OCI-LY7 (cell line): ENCODE data around the gene FAM114A1. TPM values are rescaled to one million over a fixed set of nuclear protein-coding genes. Genes with fewer than 3 reads are reported as not detected.

Experiments
- BruUV-seq: library from RNA; stranded (reverse); fragments of 400-500 nt; replicated peaks from 2 replicates; lab custom pipeline; 2021; lab: Mats Ljungman, UMichigan
- CTCF ChIA-PET: fragments of 300-600 bp; sonication (Branson Sonifier 250); formaldehyde crosslinking; loops from one replicate; lab custom pipeline; 2022; ENCODE audit warnings: antibody characterized with exemption; ENCODE audit not compliant: unreplicated experiment; lab: Charles Lee
- POLR2A ChIA-PET: fragments of 300-600 bp; sonication (Branson Sonifier 250); formaldehyde crosslinking; loops from one replicate; lab custom pipeline; 2022; ENCODE audit warnings: antibody characterized with exemption; lab: Charles Lee
- DNase-seq: peaks from one replicate; pipeline ENCODE4 v3.0.0-alpha.2; 2015; ENCODE audit warnings: low spot score
- H2AFZ ChIP-seq: fragments of 200-600 bp; sonication (generic), shearing (Covaris generic); 2 replicates; pipeline ENCODE4 v1.6.1; 2014; ENCODE audit warnings: mild to moderate bottlenecking, antibody characterized with exemption, low read length, moderate library complexity
- H3K27ac ChIP-seq: fragments of 200-600 bp; sonication (generic); 2 replicates; pipeline ENCODE4 v1.5.1; 2014; ENCODE audit warnings: mixed run types, low read depth, mild to moderate bottlenecking, moderate library complexity, low read length, inconsistent platforms; ENCODE audit not compliant: poor library complexity, severe bottlenecking
- H3K36me3 ChIP-seq: fragments of 200-600 bp; sonication (generic); 2 replicates; pipeline ENCODE4 v1.6.1; 2014; ENCODE audit warnings: mild to moderate bottlenecking, antibody characterized with exemption, low read length, moderate library complexity, mixed read lengths; ENCODE audit not compliant: insufficient read depth
- H3K4me1 ChIP-seq: fragments of 200-600 bp; sonication (generic); 2 replicates; pipeline ENCODE4 v1.5.1; 2014; ENCODE audit warnings: mild to moderate bottlenecking, low read length; ENCODE audit not compliant: insufficient read depth, poor library complexity, severe bottlenecking
- H3K4me2 ChIP-seq: fragments of 200-600 bp; sonication (generic); 2 replicates; pipeline ENCODE4 v1.6.1; 2014; ENCODE audit warnings: mild to moderate bottlenecking, low read length
- H3K4me3 ChIP-seq: fragments of 200-600 bp; sonication (generic); 2 replicates; pipeline ENCODE4 v1.5.1; 2014; ENCODE audit warnings: mild to moderate bottlenecking, low read depth, low read length; ENCODE audit not compliant: poor library complexity, severe bottlenecking
- H3K79me2 ChIP-seq: fragments of 200-600 bp; sonication (generic); 2 replicates; pipeline ENCODE4 v1.6.1; 2016; ENCODE audit warnings: low read depth, mild to moderate bottlenecking, low read length, moderate library complexity, mixed read lengths; ENCODE audit not compliant: insufficient read depth
- H3K9me2 ChIP-seq: fragments of 200-600 bp; sonication (generic); 2 replicates; pipeline ENCODE4 v1.6.1; 2016; ENCODE audit warnings: mild to moderate bottlenecking, low read length, mixed read lengths; ENCODE audit not compliant: insufficient read depth
- H3K9me3 ChIP-seq: fragments of 200-600 bp; sonication (generic); 2 replicates; pipeline ENCODE4 v1.6.1; 2014; ENCODE audit warnings: mild to moderate bottlenecking, mixed run types, low read length, mixed read lengths
- H4K20me1 ChIP-seq: fragments of 200-600 bp; sonication (generic); 2 replicates; pipeline ENCODE4 v1.6.1; 2014; ENCODE audit warnings: mild to moderate bottlenecking, antibody characterized with exemption, low read length, moderate library complexity, mixed read lengths; ENCODE audit not compliant: insufficient read depth
- EZH2phosphoT487 ChIP-seq: fragments of 200-600 bp; sonication (generic); IDR thresholded peaks from 2 replicates; pipeline ENCODE4 v1.6.1; 2018; ENCODE audit warnings: low read depth, borderline replicate concordance, mild to moderate bottlenecking, mixed run types, antibody characterized with exemption, low read length, moderate library complexity, mixed read lengths
- intact Hi-C: fragments of 100-400 bp; cut with micrococcal nuclease; formaldehyde crosslinking; loops from one replicate; pipeline ENCODE4 v1.10.0; 2022; ENCODE audit not compliant: unreplicated experiment
- total RNA-seq, 2 experiments: library from RNA; depleted of rRNA in 1 of 2; stranded (reverse); fragments of >200 nt in 1 of 2; shearing (Covaris generic) in 1 of 2; gene quantifications; 2 replicates each; pipeline ENCODE4 v1.2.3, GENCODE V29; 2014 to 2022
- TF ChIP-seq, protein P1 (sequence below): fragments of 200-600 bp; sonication (generic); conservative IDR thresholded peaks from 2 replicates; pipeline ENCODE4 v1.5.1; 2014; ENCODE audit warnings: mild to moderate bottlenecking, antibody characterized with exemption, low read length, moderate library complexity, mixed read lengths

Gene FAM114A1
- total RNA-seq, 2 experiments from 2014 or later = not detected

DNA sequence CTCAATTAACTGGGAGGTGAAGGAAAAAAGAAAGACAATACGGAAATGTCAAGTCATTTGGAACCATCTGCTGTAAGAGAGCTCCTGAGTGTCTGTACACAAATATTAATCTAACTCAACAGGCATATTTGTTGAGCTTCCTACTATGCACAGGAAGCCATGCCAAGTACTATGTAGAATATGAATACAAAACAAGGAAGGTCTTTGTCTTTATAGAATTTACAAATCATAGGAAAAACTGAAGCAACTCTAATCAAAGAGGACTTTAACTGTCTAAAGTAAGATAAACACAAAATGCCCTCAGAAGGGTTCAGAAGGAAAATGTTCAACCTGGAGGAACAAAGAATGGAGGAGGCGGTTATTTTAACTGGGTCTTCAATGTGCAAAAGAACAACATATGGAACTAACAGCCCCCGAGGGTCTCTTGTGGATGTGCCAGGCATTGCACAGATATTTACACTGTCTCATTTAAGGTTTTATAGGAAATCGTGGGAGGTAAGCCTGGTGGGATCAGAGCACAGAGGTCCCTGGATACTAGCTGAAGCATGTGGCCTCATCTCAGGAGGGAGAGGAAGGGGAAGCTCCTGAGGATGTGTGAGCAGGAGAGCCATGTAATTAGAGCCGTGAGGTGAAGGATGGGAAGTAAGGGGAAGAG, 5.8 kb downstream of the FAM114A1 start:
- ChIA-PET POLR2A (interaction anchor here (0.5 to 1.3 kb wide), 4 partner anchors 10 to 1702 kb away, joined by 3 to 4 read pairs (median 3); no protein-coding TSS in a partner anchor), CTCF (no interaction called here)
- TF ChIP-seq, protein P1, sequence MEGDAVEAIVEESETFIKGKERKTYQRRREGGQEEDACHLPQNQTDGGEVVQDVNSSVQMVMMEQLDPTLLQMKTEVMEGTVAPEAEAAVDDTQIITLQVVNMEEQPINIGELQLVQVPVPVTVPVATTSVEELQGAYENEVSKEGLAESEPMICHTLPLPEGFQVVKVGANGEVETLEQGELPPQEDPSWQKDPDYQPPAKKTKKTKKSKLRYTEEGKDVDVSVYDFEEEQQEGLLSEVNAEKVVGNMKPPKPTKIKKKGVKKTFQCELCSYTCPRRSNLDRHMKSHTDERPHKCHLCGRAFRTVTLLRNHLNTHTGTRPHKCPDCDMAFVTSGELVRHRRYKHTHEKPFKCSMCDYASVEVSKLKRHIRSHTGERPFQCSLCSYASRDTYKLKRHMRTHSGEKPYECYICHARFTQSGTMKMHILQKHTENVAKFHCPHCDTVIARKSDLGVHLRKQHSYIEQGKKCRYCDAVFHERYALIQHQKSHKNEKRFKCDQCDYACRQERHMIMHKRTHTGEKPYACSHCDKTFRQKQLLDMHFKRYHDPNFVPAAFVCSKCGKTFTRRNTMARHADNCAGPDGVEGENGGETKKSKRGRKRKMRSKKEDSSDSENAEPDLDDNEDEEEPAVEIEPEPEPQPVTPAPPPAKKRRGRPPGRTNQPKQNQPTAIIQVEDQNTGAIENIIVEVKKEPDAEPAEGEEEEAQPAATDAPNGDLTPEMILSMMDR = peak; percentile 73
- no peak for TF ChIP-seq EZH2phosphoT487
- H4K20me1 ChIP-seq = no peaks in the 10 kb centered on the region
- no peaks in the 10 kb centered on the region for H3K36me3 ChIP-seq
- intact Hi-C loops = no loop called here
- H3K9me2 ChIP-seq = no peaks in the 10 kb centered on the region
- H3K4me3 ChIP-seq = no peak overlapping the region
- no TSS peak for BruUV-seq
- H3K4me2 ChIP-seq = no peak overlapping the region
- H3K9me3 ChIP-seq = no peaks in the 10 kb centered on the region
- peak overlapping the region; percentile 42; the same call in 1 of the 2 replicates for H2AFZ ChIP-seq
- peak; percentile 45 for DNase-seq
- H3K79me2 ChIP-seq = no peaks in the 10 kb centered on the region
- H3K4me1 ChIP-seq = peaks cover 5% of the 10 kb centered on the region
- no peak overlapping the region for H3K27ac ChIP-seq

DNA sequence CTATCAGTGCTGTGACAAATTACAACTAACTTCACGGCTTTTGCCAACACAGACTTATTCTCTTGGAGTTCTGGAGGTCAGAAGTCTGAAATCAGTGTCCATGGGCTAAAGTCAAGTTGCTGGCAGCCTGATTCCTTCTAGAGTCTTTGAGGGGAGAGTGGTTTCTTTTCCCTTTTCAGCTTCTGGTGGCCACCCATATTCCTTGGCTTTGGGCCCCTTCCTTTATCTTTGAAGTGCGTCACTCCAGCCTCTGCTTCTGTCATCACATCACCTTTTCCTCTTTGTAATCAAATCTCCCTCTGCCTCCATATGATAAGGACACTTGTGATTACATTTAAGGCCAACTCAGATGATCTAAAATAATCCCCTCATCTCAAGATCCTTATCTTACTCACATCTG, 9.0 kb downstream of the FAM114A1 start:
- intact Hi-C loops = no loop called here
- H3K27ac ChIP-seq = no peak overlapping the region
- no peak overlapping the region for H3K4me2 ChIP-seq
- no peaks in the 10 kb centered on the region for H4K20me1 ChIP-seq
- H3K4me3 ChIP-seq = no peak overlapping the region
- POLR2A ChIA-PET = interaction anchor here (0.7 to 2.1 kb wide), 3 partner anchors 11 to 520 kb away, joined by 3 to 7 read pairs (median 5); no protein-coding TSS in a partner anchor
- H3K79me2 ChIP-seq = no peaks in the 10 kb centered on the region
- BruUV-seq = no TSS peak
- DNase-seq = no peak
- no peaks in the 10 kb centered on the region for H3K9me3 ChIP-seq
- H3K9me2 ChIP-seq = no peaks in the 10 kb centered on the region
- CTCF ChIA-PET = no interaction called here
- H3K36me3 ChIP-seq = no peaks in the 10 kb centered on the region
- H2AFZ ChIP-seq = no peak overlapping the region
- H3K4me1 ChIP-seq = peaks cover 5% of the 10 kb centered on the region
- TF ChIP-seq, protein P1 = no peak
- TF ChIP-seq EZH2phosphoT487 = no peak

DNA sequence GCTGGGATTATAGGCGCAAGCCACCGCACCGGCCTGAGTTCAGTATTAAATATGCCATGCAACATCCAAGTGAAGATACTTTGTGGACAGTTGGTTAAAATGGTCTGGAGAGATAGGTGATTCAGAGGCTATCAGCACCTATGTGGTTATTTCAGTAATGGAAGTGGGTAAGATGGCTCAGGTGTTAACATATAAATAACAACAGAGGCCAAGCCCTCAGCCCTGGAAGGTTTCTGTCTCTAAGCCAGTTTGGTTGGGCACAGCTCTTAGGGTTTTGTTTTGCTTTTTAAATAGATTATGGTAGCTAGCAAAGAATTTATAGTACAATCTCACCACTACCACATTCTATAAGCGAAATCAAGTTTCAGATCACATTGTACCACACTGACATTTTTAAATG, 16.6 kb downstream of the FAM114A1 start:
- POLR2A ChIA-PET = interaction anchor here (0.7 to 1.0 kb wide), 3 partner anchors 11 to 102 kb away, joined by 3 read pairs; partner anchors contain the start of gene TLR10
- Histone ChIP-seq H3K4me1 (no peaks in the 10 kb centered on the region), H3K4me3 (no peak overlapping the region), H4K20me1 (no peaks in the 10 kb centered on the region), H3K9me3 (no peaks in the 10 kb centered on the region), H2AFZ (0 out of 2 replicates have a peak overlapping the region, but pooled peaks have one; percentile 18), H3K36me3 (no peaks in the 10 kb centered on the region), H3K9me2 (no peaks in the 10 kb centered on the region), H3K79me2 (no peaks in the 10 kb centered on the region), H3K4me2 (no peak overlapping the region), H3K27ac (no peak overlapping the region)
- DNase-seq = no peak
- intact Hi-C loops = no loop called here
- no TSS peak for BruUV-seq
- CTCF ChIA-PET = no interaction called here
- TF ChIP-seq EZH2phosphoT487 = no peak
- TF ChIP-seq, protein P1 = no peak
